Epithelial cell of proximal tubule (primary cell): ENCODE results near the gene EDIL3. TPM values are rescaled to one million over a fixed set of nuclear protein-coding genes. Genes with fewer than 3 reads are reported as not detected.

Source experiments
- DNase-seq: peaks from one replicate; pipeline ENCODE4 v3.0.0-alpha.2; 2011; ENCODE audit warnings: low read depth
- H3K4me3 ChIP-seq: 2 replicates; pipeline ENCODE4 v1.5.1; 2011; ENCODE audit warnings: low read depth, mild to moderate bottlenecking, low read length
- total RNA-seq: library from RNA; depleted of rRNA; stranded (reverse); fragments of >200 nt; gene quantifications from 2 replicates; pipeline ENCODE4 v1.2.3, GENCODE V29; 2015
- TF ChIP-seq, protein P1 (sequence below): conservative IDR thresholded peaks from 2 replicates; pipeline ENCODE4 v1.5.1; 2012; ENCODE audit warnings: low read depth, mild to moderate bottlenecking, low read length

The EDIL3 gene
- total RNA-seq, 1 donor from 2014 or later = 80.1 TPM

DNA sequence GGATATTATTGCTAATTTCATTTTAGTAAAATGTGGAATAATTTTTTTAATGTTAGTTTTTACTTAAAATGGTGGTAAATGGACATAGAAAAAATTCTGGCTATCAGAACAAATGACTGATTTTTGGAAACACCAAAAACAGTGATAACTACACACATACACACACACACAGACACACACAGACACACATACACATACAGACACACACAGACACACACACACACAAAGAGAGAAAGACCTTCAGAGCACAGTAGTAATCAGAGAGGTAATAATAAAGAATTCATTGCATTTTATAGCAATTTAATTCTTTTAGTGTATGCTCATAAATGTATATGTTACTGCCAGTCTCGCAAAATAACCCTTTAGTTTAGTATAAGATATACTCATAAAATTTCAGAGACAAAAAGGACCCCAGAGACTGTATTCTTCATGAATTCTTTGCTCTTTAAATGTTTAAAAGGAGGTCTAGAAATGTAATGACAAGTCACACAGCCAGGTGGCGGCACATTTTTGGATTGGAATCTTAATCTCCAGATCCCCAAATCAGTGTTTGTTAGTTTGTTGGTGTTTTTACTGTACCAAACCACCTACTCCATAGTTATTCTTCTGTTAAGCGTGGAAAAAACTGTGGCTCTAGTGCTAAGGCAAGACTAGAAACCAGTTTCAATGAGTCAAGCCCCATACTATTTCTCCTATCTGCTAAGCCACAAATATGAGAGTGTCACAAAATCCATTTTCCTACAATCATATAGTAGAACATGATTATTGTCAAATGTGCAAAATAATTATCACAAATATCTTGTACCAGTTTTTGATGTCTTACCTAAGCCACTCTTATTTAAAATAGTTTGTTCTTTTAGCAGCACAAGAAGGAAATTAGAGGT is 109.9 kb downstream of the EDIL3 start:
- no peak overlapping the region for H3K4me3 ChIP-seq
- TF ChIP-seq, protein P1, sequence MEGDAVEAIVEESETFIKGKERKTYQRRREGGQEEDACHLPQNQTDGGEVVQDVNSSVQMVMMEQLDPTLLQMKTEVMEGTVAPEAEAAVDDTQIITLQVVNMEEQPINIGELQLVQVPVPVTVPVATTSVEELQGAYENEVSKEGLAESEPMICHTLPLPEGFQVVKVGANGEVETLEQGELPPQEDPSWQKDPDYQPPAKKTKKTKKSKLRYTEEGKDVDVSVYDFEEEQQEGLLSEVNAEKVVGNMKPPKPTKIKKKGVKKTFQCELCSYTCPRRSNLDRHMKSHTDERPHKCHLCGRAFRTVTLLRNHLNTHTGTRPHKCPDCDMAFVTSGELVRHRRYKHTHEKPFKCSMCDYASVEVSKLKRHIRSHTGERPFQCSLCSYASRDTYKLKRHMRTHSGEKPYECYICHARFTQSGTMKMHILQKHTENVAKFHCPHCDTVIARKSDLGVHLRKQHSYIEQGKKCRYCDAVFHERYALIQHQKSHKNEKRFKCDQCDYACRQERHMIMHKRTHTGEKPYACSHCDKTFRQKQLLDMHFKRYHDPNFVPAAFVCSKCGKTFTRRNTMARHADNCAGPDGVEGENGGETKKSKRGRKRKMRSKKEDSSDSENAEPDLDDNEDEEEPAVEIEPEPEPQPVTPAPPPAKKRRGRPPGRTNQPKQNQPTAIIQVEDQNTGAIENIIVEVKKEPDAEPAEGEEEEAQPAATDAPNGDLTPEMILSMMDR = peak; percentile 74
- DNase-seq = no peak

DNA sequence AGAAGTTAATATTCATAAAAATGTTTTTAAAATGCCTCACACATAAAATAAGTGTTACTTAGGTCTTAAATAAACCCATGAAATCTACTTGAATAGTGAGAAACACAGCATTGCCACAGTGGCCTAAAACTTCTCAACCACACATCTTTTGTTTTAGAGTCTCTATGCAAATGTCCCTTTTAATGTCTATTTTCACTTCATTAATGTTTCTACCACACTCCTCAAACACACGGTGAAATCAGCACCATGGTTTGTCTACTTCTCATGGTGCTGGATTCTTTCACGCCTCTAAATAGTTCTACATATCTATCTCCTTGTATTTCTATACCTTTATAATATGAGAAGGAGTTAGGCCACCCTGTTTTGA is 111.2 kb downstream of the EDIL3 start:
- TF ChIP-seq, protein P1 = no peak
- no peak overlapping the region for H3K4me3 ChIP-seq
- no peak for DNase-seq

DNA sequence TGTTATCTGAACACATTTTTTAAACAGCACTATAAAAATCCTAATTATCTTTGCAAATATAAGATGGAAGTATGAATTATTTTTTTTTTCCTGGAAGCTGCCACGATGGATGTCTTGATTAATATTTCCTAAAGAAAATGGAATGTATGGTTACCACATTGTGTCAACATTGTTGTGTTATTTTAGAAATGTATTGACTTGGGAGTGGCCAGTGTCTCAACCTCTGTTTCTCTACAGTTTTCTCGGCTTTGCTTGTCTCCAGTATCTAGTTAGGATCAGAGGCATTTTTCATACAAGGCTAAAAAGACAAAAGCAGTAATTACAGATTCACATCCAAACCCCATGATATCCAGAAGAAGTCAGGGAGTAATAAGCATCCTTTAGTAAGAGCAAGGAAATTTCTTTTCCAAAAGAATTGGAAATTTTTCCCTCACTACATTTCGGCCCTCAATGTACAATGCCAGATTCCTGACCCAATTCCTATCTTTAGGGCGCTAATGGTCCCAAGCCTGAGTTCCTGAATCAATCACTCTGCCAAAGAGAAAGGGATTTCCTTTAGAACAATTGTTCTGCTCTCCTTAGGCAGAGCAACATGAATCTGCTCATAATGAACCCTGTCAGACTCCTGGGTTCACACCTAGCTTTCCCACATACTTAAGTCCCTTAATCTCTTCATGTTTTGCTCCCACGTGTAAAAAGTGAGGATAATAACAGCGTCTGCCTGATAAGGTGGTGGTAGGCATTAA is 111.7 kb downstream of the EDIL3 start:
- no peak for DNase-seq
- TF ChIP-seq, protein P1 = no peak
- H3K4me3 ChIP-seq = no peak overlapping the region

DNA sequence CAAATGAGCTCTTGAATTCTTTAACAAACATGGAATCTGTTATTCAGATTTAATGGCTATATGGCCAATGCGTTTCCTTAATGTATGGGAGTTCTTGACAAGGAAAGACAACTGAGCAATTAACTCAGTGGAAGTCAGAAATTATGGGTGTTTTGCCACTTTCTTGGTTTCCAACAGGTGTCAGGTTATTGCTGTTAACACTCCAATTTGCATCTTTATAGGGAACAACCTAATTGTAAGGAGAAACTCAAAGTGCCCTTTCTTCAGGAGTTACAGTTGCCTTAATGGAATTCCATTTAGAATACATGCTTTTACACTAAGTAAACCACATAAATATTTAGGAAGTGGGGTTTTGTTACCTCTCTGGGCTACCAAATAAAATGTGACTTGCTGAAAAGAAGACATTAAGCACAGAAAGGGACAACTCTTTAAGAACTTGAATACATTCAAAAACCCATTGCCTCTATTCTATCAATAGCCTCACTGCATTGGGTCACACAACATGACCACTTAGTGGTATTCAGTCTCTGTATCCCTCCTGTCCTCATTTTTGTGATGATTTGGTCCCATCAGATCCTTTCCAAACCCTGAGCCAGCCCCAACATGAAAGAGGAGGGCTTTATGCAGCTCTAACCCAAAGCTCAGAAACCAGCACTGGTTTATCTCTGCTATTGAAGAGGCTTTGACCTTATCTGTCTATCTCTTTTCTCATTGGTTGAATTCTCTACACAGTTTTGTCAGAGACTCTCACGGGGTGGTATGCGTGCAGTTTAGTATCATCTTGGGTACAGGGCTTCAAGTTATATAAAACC is 118.7 kb downstream of the EDIL3 start:
- DNase-seq = no peak
- TF ChIP-seq, protein P1 = no peak
- no peak overlapping the region for H3K4me3 ChIP-seq

DNA sequence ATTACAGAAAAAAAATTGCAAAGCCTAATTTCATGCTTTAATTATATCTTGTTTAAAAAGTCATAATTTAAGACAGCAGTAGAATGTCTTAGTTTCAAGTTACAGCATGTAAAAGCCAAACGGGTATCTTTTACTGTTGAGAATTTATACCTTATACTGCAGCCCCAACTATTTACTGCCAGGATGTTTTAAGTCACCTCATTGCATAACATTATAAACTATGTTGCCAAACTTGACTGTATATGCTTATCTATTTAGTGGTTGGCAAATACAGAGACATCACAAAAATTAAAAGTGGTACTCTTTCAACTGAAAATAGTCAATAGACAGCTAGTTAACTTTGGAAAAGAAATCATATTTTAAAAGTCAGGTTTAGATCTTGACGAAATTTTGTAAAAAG is 119.5 kb downstream of the EDIL3 start:
- DNase-seq = no peak
- TF ChIP-seq, protein P1 = no peak

DNA sequence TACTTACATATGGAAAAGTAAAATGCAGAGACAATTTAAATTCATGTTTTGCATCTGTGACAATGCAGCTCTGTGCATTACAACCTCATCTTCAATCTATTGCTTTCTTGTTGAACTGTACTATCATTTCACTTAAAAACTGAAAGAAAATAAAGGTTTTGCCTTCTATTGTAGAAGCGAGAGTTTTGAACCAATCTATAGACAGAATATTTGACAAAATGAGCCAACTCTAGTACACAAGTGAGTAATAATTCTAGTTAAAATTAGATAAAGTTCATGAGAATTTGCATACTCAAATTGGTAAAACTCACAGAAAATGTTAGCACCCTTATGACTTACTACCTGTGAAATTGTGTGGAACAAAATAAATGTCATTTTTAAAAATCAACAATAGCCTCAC is 123.7 kb downstream of the EDIL3 start:
- H3K4me3 ChIP-seq = no peak overlapping the region
- TF ChIP-seq, protein P1 = no peak
- no peak for DNase-seq

More for the DNA sequence above, 119.5 kb downstream of the EDIL3 start:
- no peak overlapping the region for H3K4me3 ChIP-seq
